Purkinje cell (primary cell): Measurements from ENCODE around the gene NFU1. TPM values are rescaled to one million over a fixed set of nuclear protein-coding genes. Genes with fewer than 3 reads are reported as not detected.

Experiments used
- polyA plus RNA-seq: library from polyadenylated mRNA; unstranded; fragments of >200 nt; fragmentation: Nextera tagmentation; gene quantifications from 2 replicates; pipeline ENCODE4 v1.2.1, GENCODE V29; 2014

NFU1 gene
- 47.6 and 92.5 TPM in 2 replicates for polyA plus RNA-seq

DNA sequence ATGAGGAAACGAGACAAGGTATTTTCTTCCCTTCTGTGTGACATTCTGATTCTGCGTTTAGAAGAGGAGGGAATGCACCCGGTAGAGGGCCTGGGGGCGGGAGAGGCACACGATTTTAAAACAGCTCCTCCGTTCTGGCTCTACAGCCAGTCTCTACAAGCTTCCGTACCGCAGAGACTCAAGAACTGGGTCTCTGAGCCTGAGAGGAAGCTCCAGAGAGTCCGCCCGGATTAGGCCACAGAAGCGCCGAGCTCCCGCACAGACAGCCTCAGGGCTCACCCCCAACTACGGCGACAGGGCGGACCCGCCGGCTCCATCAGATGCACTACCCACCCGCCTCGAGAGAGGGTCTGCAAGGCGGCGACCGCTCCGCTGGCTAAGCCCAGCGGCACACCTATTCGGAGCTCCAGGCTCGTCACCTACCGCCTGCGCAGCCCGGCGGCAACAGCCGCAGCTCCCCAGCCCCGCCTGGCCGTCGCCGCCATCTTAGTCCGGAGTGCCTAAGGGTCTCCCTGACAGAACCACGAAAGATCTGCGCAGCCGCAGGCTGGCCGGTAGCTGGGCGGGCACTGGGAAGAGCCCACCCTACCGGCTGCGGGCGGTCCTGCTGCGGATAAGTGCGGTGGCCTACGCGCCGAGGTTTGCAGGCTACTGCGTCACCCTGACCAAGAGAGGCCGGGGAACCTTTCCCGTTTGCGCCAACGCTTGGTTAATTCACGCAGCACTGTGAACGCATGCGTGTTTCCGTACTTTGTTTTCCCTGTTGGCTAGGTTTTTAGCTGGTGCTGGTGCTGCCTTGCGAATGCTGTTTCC, at the start of gene NFU1:
NFU1 (minus strand) TSS at position 498 of the 813 bp plus-strand sequence; CDS start at position 485, 13 bp downstream.

DNA sequence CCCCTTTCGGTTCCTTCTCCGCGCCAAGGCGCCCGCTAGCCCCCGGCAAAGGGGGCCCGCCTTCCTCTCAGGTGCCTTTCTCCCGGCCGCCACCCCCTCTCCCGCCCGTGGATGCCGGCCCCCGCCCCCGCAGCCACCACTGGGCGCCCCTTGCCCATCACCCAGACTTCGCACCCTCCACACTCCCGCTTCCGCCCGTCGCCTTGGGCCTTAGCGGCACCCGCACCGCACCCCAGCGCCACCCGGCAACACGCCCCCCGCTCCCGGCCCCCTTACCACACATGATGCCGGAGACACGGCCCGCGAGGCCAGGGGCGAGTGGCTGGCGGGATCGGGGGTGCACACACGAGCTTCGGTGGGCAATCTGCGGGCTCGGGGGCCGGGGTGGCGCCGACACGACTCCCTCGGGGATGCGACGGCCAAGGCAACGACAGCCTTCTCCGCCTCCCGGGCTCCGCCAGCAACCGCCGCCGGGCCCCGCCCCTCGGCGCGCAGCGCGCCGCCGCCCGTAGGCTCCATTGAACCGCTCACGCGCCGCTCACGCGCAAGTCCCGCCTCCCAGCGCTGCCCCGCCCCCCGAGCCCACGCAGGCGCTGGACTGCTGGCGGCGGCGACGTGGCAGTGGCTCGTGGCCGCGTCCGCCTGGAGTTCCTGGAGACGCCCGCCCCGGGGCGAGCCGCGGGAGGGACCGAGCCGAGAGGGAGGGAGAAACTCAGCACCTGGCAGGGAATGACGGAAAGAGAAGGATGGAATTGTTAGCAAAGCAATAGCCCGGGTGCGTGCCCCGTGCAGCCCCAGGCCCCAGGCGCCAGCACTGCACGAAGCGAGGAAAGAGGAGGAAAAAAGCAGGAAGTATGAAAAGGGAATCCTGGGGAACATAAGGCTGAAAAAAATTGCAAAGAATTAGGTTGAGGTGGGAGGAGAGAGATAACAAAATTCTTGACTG, 50.2 kb downstream of the NFU1 start, which contains the start of gene GFPT1:
GFPT1 (minus strand) TSS at position 439 of the 946 bp plus-strand sequence; CDS start at position 283, 156 bp downstream.

Other genes starting within 250 kb of the NFU1 start
- 6.2 and 8.5 TPM in 2 replicates for gene GFPT1, start 50.2 kb downstream of the NFU1 start, polyA plus RNA-seq
- gene AAK1, start 206.3 kb upstream of the NFU1 start, polyA plus RNA-seq = 83.8 and 93.1 TPM in 2 replicates